GM13976 (cell line): Measurements from ENCODE around the gene PLCG2.

Source experiments
- DNase-seq: peaks from one replicate; pipeline ENCODE4 v3.0.0; 2012; ENCODE audit warnings: low spot score
- in situ Hi-C: fragments of 300-500 bp; cut with MboI; formaldehyde crosslinking; loops from one replicate; pipeline ENCODE4 v1.12.0; 2022; ENCODE audit warnings: low sequenced_read_pairs, mixed read lengths, inconsistent platforms; ENCODE audit not compliant: unreplicated experiment
- TF ChIP-seq, protein P1 (sequence below): IDR thresholded peaks from 2 replicates; pipeline ENCODE4 v1.5.1; 2012; ENCODE audit warnings: borderline replicate concordance, mild to moderate bottlenecking; ENCODE audit not compliant: insufficient read depth; ENCODE audit errors: extremely low read depth, missing control alignments, control extremely low read depth

Gene PLCG2

GRCh38 chr16:81786868-81787267, 7.8 kb downstream of the PLCG2 start:
- TF ChIP-seq, protein P1, sequence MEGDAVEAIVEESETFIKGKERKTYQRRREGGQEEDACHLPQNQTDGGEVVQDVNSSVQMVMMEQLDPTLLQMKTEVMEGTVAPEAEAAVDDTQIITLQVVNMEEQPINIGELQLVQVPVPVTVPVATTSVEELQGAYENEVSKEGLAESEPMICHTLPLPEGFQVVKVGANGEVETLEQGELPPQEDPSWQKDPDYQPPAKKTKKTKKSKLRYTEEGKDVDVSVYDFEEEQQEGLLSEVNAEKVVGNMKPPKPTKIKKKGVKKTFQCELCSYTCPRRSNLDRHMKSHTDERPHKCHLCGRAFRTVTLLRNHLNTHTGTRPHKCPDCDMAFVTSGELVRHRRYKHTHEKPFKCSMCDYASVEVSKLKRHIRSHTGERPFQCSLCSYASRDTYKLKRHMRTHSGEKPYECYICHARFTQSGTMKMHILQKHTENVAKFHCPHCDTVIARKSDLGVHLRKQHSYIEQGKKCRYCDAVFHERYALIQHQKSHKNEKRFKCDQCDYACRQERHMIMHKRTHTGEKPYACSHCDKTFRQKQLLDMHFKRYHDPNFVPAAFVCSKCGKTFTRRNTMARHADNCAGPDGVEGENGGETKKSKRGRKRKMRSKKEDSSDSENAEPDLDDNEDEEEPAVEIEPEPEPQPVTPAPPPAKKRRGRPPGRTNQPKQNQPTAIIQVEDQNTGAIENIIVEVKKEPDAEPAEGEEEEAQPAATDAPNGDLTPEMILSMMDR, result no peak
- DNase-seq, result no peak
- in situ Hi-C loops, result no loop called here

DNA sequence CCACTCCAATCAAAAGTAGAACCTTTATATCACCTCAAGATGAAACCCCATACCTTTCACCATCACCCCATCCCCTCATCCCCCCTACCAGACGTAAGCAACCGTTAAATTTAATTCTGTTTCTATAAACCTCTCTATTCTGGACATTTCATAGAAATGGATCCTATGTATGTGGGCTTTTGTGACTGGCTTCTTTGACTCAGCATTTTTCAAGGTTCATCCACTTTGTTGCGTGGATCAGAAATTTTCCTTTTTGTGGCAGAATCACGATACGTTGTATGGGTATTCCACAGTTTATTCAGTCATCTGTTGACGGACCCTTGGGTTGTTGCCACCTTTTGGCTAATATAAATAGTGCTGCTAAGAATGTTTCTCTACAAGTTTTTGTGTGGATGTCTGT, 8.6 kb downstream of the PLCG2 start:
- no peak for DNase-seq
- TF ChIP-seq, protein P1, result no peak
- in situ Hi-C loops, result no loop called here

DNA sequence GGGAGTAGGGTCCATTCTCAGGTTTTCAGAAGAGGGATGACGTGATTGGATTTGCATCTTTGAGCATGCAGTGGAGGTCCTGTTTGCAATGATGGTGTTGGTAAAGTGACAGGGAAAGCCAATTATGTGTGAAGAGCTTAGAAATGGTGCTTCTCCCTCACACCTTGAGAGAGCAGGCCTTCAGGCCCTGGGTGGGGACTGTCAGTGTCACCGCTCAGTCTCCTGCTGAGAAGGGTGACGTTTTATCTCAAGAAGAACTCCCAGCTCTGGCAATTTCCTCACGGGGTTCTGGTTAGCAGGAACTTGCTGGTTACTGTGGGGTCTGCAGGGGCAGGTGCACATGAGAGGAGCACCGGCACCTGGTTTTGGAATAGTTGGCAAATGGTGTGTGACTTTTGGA, 11.2 kb downstream of the PLCG2 start:
- DNase-seq, result no peak
- in situ Hi-C loops, result no loop called here
- TF ChIP-seq, protein P1, result no peak

DNA sequence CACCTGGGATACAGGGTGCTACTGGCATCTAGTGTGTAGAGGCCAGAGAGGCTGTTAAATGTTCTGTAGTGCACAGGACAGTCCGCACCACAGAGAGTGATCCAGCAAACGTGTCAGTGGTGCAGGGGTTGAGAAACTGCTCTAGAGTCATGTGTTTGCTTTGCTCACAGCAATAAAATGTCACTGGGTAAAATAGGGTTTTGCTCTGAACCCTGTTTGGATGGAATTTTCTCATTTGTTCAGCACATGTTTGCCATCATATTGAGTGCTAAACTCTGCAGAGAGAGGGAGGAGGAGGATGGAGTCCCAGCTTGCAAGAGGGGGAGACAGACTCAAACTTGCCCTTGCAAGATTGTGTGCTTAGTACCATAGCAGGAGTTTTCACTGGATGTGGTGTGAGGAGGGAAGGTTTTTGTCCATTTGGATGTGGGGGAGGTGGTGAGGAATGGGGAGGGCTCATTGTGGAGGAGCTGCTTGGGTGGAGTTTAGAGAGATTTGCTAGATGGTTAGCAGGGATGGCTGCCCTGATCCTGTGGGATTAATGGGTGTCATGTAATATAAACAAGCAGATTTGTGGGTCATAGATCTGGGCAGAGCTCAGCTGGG, 11.8 kb downstream of the PLCG2 start:
- TF ChIP-seq, protein P1, result no peak
- in situ Hi-C loops, result no loop called here
- DNase-seq, result no peak

DNA sequence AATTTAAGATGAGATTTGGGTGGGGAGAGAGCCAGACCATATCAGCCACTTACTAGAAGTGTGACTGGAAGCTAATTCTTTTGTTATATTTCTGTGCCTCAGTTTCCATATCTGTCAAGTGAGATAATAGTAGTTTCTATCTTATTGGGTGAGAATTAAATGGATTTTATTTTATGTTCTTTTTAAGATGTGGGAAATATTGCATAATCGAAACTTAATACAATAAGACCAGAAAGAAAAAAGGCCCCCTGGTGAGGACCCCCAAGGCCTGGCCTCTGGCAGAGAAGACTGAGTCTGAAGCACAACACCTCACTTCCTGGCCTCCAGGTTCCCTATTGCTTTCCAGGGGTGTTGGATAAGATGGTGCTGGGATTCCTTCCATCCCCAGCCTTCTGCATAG, 13.7 kb downstream of the PLCG2 start:
- TF ChIP-seq, protein P1, result no peak
- DNase-seq, result no peak
- in situ Hi-C loops, result no loop called here

DNA sequence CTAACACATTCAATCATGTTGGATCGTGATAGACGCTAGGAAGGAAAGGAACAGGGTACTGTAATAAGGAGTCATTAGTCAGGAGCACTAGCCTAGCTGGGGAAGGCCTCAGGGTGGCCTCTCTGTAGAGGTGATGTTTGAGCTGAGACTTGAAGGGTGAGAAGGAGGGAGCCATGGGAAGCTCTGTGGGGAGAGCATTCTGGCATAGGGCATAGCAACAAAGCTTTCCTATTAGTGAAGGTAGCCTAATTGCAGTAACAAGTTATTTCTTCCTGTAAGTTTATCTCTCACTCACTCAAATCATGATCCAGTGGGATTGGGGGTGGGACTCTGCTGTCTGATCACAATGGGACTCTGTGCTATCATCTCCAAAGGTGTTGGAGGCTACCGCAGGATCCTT, 16.1 kb downstream of the PLCG2 start:
- TF ChIP-seq, protein P1, result no peak
- in situ Hi-C loops, result no loop called here
- DNase-seq, result no peak
